ENCODE measurements around the gene PSPH.
"Not testable (repeated sequence)": the region's sequence is repeated elsewhere in the genome, so short reads cannot be mapped to it uniquely, and the experiment has no call there.

- not testable (repeated sequence) for TF ChIP-seq CTCF (conservative IDR thresholded peaks at IDR 0.05; ENCODE audit: low read depth, low read length); EZH2 (IDR thresholded peaks at IDR 0.05; ENCODE audit: borderline replicate concordance, low read depth, low read length, poor library complexity, severe bottlenecking)
Measured at GRCh38 chr7:56080726-56081435, 29.6 kb upstream of the PSPH start.
